ENCODE measurements around the gene BANF2.

- no peak for TF ChIP-seq ATF2 (CRISPR knock-in tag; IDR thresholded peaks at IDR 0.05)
- TF ChIP-seq MAFK (conservative IDR thresholded peaks at IDR 0.05 in 1 of 2, IDR thresholded peaks at IDR 0.05 in 1 of 2; ENCODE audit: low read length in 2 of 2), result no peak
- TF ChIP-seq ZNF138 (CRISPR knock-in tag; IDR thresholded peaks at IDR 0.05; ENCODE audit: low read depth), result no peak
- no peak for TF ChIP-seq ZBTB44 (CRISPR knock-in tag; IDR thresholded peaks at IDR 0.05)
- no peak for TF ChIP-seq ZNF749 (CRISPR knock-in tag; IDR thresholded peaks at IDR 0.05; ENCODE audit: borderline replicate concordance)
- TF ChIP-seq CTCF (CRISPR knock-in tag; IDR thresholded peaks at IDR 0.05), result no peak
- no peak for TF ChIP-seq NFIB (CRISPR knock-in tag; IDR thresholded peaks at IDR 0.05; ENCODE audit: borderline replicate concordance)
- no peak for TF ChIP-seq ELF1 (CRISPR knock-in tag; IDR thresholded peaks at IDR 0.05)
- no peak for TF ChIP-seq GMEB1 (CRISPR knock-in tag; IDR thresholded peaks at IDR 0.05; ENCODE audit: borderline replicate concordance)
- TF ChIP-seq IKZF4 (CRISPR knock-in tag; IDR thresholded peaks at IDR 0.05; ENCODE audit: borderline replicate concordance, low read depth, not compliant biosample characterization), result no peak
- TF ChIP-seq HDAC6 (IDR thresholded peaks at IDR 0.05; ENCODE audit: low read depth, low read length), result no peak
- TF ChIP-seq JUN (CRISPR knock-in tag; IDR thresholded peaks at IDR 0.05), result no peak
- TF ChIP-seq ZNF564 (CRISPR knock-in tag; IDR thresholded peaks at IDR 0.05), result no peak
Observed at GRCh38 chr20:17693444-17694001, 6.2 kb upstream of the BANF2 start.

All from HepG2 (cell line).